ENCODE data around the gene INPP5A. TPM values are rescaled to one million over a fixed set of nuclear protein-coding genes. Genes with fewer than 3 reads are reported as not detected.
A peak's percentile ranks its signal among the peaks of the same experiment; 100 is the strongest.

INPP5A gene
- total and polyA plus RNA-seq, 4 donors, result 12.4 to 39.9 (median 28.2) TPM

DNA sequence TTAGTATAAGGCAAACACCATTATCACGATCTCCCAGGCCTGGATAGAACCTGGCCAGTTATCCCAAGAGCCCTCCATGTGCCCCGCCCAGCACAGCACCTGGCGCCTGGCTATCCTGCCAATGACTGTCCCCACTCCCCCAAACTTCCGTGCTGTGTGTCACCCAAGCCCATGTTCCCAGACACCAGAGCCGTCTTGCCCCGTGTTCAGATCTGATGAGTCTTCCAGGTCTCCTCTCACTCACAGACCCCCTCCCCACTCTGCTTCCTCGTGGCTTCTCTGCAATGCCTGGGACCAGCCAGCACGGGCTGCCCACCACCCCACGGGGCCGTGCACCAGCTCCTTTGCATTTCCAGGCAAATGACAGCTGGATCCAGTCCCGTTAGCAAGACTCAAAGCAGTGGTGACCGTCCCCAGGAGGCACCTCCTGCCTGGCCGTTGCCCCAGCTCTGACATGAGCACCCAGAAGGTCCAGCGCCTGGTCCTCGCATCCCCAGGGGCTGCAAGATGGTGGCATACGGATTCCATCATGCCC is 43.8 kb upstream of the INPP5A start:
- no peak overlapping the region for H3K9ac ChIP-seq (ENCODE audit: insufficient read depth in 1 of 2, low read length in 2 of 2)
- H3K27me3 ChIP-seq (ENCODE audit: control insufficient read depth in 3 of 3, insufficient read depth in 3 of 3, low read length in 2 of 3), result no peaks in the 10 kb centered on the region
- 86 to 90% methylated on average over 16 of the region's 16 CpGs for WGBS, 2 donors
- no peaks in the 10 kb centered on the region for H3K9me3 ChIP-seq (ENCODE audit: control insufficient read depth in 4 of 4, insufficient read depth in 3 of 4, low read length in 3 of 4)
- peaks cover 0 to 64% (median 23%) of the 10 kb centered on the region in 5 donors for H3K4me1 ChIP-seq (ENCODE audit: control insufficient read depth in 5 of 5, insufficient read depth in 5 of 5, low read length in 5 of 5)
- no peaks in the 10 kb centered on the region for H3K36me3 ChIP-seq (ENCODE audit: control insufficient read depth in 4 of 4, insufficient read depth in 4 of 4, low read length in 4 of 4)
- TF ChIP-seq, protein P1, sequence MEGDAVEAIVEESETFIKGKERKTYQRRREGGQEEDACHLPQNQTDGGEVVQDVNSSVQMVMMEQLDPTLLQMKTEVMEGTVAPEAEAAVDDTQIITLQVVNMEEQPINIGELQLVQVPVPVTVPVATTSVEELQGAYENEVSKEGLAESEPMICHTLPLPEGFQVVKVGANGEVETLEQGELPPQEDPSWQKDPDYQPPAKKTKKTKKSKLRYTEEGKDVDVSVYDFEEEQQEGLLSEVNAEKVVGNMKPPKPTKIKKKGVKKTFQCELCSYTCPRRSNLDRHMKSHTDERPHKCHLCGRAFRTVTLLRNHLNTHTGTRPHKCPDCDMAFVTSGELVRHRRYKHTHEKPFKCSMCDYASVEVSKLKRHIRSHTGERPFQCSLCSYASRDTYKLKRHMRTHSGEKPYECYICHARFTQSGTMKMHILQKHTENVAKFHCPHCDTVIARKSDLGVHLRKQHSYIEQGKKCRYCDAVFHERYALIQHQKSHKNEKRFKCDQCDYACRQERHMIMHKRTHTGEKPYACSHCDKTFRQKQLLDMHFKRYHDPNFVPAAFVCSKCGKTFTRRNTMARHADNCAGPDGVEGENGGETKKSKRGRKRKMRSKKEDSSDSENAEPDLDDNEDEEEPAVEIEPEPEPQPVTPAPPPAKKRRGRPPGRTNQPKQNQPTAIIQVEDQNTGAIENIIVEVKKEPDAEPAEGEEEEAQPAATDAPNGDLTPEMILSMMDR (IDR thresholded peaks at IDR 0.05; ENCODE audit: control extremely low read depth, extremely low read depth), result no peak
- ATAC-seq (ENCODE audit: insufficient read depth, low FRiP score) (no peak), DNase-seq (no peak)
- no peak overlapping the region for H3K4me3 ChIP-seq
- H3K27ac ChIP-seq (ENCODE audit: low read depth in 1 of 2, low read length in 1 of 2), result no peak overlapping the region

DNA sequence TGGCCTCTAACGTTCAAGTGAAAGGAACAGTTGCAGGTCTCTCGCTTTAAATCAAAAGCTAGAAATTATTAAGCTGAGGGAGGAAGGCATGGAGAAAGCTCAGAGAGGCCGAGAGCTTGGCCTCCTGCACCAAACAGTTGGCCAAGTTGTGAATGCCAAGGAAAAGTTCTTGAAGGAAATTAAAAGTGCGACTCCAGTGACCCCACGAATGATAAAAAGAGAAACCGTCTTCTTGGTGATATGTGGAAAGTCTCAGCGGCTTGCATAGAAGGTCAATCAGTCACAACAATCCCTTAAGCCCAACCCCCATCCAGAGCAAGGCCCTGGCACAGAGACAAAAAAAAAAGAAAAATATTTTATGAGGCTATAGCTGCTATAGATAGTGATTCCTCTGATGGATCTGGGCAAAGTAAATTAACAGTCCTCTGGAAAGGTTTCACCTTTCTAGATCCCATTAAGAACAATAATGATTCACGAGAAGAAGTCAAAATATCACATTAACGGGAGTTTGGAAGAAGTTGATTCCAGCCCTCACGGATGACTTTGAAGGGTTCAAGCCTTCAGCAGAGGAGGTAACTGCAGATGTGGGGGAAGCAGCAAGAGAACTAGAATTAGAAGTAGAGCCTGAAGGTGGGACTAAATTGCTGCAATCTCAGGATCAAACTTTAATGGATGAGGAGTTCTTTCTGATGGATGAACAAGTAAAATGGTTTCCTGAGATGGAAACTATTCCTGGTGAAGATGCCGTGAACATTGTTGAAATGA is 42.5 kb upstream of the INPP5A start:
- 69 to 89% methylated on average over 11 of the region's 11 CpGs for WGBS, 2 donors
- Histone ChIP-seq H3K36me3 (ENCODE audit: control insufficient read depth in 4 of 4, insufficient read depth in 4 of 4, low read length in 4 of 4) (no peaks in the 10 kb centered on the region), H3K27me3 (ENCODE audit: control insufficient read depth in 3 of 3, insufficient read depth in 3 of 3, low read length in 2 of 3) (no peaks in the 10 kb centered on the region), H3K4me1 (ENCODE audit: control insufficient read depth in 5 of 5, insufficient read depth in 5 of 5, low read length in 5 of 5) (peaks cover 0 to 64% (median 23%) of the 10 kb centered on the region in 5 donors), H3K9me3 (ENCODE audit: control insufficient read depth in 4 of 4, insufficient read depth in 3 of 4, low read length in 3 of 4) (no peaks in the 10 kb centered on the region), H3K9ac (ENCODE audit: insufficient read depth in 1 of 2, low read length in 2 of 2) (peak overlapping the region in 1 of 2 donors; percentile 44), H3K4me3 (no peak overlapping the region), H3K27ac (ENCODE audit: low read depth in 1 of 2, low read length in 1 of 2) (no peak overlapping the region)
- ATAC-seq (ENCODE audit: insufficient read depth, low FRiP score) (no peak), DNase-seq (peak in 2 of 3 donors; percentile 68 to 72)
- TF ChIP-seq, protein P1 (IDR thresholded peaks at IDR 0.05; ENCODE audit: control extremely low read depth, extremely low read depth), result no peak

DNA sequence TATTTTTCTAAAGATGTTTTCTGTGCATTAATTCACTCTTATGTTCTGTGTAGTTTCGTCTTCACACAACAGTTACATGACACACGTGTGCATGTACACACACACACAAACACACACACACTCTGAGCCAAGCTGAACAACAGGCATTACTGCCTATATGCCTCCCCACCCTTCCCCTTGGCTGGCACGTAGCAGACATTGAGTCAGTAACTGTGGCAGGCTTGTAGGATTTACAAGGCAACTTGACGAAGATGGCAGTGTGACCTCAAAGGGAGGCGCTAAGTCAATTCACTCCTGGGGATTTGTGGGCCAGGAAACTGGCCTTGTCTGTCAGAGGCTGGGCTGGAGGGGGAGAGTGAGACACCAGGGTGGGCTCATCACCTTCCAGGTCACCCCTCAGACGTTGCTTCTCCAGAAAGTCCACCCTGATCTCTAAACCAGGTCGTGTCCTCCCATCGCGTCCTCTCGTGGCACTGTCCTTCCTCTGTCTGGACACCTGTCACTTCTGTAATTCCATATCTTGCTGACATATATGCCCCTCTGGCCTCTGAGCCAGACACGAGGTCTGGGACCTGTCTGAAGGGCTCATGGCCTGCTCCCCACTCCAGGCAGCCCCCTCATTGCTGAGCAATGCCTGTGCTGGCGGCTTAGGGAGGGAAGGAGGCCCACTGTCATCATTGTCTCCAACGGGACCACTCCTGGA is 41.1 kb upstream of the INPP5A start:
- peaks cover 0 to 64% (median 23%) of the 10 kb centered on the region in 5 donors for H3K4me1 ChIP-seq (ENCODE audit: control insufficient read depth in 5 of 5, insufficient read depth in 5 of 5, low read length in 5 of 5)
- TF ChIP-seq, protein P1 (IDR thresholded peaks at IDR 0.05; ENCODE audit: control extremely low read depth, extremely low read depth), result no peak
- DNase-seq, result no peak

More for the DNA sequence above, 41.1 kb upstream of the INPP5A start:
- Histone ChIP-seq H3K9me3 (ENCODE audit: control insufficient read depth in 4 of 4, insufficient read depth in 3 of 4, low read length in 3 of 4) (no peaks in the 10 kb centered on the region), H3K4me3 (no peak overlapping the region), H3K36me3 (ENCODE audit: control insufficient read depth in 4 of 4, insufficient read depth in 4 of 4, low read length in 4 of 4) (no peaks in the 10 kb centered on the region), H3K27ac (ENCODE audit: low read depth in 1 of 2, low read length in 1 of 2) (no peak overlapping the region), H3K9ac (ENCODE audit: insufficient read depth in 1 of 2, low read length in 2 of 2) (no peak overlapping the region), H3K27me3 (ENCODE audit: control insufficient read depth in 3 of 3, insufficient read depth in 3 of 3, low read length in 2 of 3) (no peaks in the 10 kb centered on the region)
- no peak for ATAC-seq (ENCODE audit: insufficient read depth, low FRiP score)
- WGBS, 2 donors, result 78 to 84% methylated on average over 13 of the region's 13 CpGs
